NCI-H1105 (cell line): ENCODE measurements around the gene ZNF490.
"Not testable (repeated sequence)": the region's sequence is repeated elsewhere in the genome, so short reads cannot be mapped to it uniquely, and the experiment has no call there.

Source experiments
- DNase-seq: peaks from one replicate; lab custom pipeline; 2025; lab: John Stamatoyannopoulos, UW

The ZNF490 gene

DNA sequence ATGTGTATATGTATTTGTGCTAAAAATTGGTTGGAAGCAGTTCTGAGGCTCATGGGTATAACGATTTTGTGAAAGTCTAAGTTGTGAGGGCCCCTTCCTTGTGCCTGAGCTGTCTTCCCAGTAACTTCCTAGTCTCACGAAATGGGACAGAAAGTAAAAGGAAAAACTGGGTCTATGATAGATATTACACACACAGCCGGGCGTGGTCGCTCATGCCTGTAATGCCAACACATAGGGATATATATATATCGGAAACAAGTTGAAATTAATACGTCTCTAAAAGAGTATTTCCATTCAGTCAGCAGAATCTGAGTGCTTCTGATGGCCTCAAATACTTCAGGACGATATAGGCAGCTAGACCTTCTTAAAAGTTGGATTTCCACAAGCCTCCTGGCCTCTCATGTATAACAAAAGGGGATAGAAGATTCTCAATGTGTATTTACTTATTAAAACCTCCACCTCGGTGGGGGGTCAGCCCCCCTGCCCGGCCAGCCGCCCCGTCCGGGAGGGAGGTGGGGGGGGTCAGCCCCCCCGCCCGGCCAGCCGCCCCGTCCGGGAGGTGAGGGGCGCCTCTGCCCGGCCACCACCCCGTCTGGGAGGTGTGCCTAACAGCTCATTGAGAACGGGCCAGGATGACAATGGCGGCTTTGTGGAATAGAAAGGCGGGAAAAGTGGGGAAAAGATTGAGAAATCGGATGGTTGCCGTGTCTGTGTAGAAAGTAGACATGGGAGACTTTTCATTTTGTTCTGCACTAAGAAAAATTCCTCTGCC lies 10.8 kb upstream of the ZNF490 start:
- DNase-seq = not testable (repeated sequence)

- no peak for DNase-seq
These were observed 7.0 kb upstream of the ZNF490 start for GRCh38 chr19:12617646-12618045.

DNA sequence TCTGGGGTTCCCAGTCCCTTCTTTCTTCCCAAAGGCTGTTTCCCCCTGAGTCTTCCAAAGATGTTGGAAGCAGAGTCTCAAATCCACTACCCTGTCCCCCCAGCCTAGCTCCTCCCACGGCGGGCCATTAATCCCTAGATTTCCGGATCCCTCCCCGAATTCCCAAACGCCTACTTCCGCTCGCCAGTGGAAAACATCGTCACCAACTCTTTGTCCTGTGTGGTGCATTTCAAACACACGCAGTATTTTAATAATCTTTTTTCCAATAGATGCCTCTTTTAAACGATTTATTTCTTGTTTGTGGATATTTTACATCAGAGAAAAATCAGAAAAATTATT lies 717 bp upstream of the ZNF490 start:
- peak; percentile 73 for DNase-seq

DNA sequence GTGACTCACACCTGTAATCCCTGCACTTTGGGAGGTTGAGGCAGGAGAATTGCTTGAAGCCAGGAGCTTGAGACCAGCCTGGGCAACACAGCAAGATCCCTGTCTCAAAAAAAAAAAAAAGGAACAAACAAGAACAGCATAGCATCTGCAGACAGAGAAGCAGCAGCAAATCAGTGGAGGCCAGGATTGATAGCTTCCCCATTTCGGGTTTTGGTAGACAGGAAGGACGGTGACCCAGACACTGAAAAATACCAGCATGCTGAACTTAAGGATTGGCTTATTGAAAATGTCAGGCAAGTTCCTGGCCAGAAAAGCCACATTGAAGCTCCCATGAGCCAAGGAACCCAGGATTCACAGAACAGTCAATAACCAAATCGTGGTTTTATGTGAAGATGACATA lies 3.0 kb downstream of the ZNF490 start:
- DNase-seq = no peak

GRCh38 chr19:12606796-12607195 lies 3.8 kb downstream of the ZNF490 start:
- no peak for DNase-seq

GRCh38 chr19:12603714-12604113 lies 6.9 kb downstream of the ZNF490 start:
- no peak for DNase-seq

- DNase-seq = no peak
These were observed 13.0 kb downstream of the ZNF490 start for GRCh38 chr19:12597594-12597993.

DNA sequence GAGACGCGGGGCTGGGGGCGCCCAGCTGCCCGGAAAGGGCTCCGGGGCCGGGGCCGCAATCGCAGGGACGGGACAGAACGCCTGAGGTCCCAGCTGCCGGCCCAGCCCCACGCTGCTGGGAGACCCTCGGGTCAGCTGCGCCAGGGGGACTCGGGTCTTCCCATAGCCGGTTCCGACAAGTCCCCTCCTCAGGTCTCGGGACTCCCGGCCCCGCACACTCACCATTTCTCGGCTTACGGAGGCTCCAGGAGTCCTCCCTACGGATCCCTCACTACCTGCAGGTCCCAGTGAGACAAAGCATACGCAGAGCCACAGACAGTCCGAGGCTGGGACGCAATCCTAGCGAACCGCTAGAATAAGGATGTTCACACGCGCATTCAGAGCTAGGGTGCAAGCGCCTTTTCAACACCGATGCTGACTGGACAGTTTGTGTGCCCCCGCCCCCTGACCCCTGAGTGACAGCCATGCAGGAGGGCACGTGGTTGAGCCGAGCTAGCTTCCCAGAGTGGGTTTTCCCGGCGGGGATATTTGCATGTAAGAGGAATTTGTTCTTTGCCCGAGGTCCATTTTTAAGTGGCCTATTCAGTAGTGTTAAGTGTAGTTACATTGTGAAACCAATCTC lies 13.6 kb downstream of the ZNF490 start:
- no peak for DNase-seq

- DNase-seq = no peak
These were observed 14.1 kb downstream of the ZNF490 start for GRCh38 chr19:12596485-12596884.

DNA sequence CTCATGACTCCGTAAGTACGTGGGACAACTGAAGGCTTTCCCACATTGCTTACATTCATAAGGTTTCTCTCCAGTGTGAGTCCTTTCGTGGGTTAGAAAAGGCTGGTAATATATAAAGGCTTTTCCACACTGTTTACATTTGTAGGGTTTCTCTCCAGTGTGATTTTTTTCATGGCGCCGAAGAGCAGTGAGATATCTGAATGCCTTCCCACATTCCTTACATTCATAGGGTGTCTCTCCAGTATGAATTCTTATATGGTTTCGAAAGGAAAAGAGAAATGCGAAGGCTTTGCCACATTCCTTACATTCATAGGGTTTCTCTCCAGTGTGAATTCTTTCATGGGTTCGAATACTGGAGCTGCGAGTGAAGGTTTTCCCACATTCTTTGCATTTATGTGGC lies 29.5 kb downstream of the ZNF490 start:
- no peak for DNase-seq

DNA sequence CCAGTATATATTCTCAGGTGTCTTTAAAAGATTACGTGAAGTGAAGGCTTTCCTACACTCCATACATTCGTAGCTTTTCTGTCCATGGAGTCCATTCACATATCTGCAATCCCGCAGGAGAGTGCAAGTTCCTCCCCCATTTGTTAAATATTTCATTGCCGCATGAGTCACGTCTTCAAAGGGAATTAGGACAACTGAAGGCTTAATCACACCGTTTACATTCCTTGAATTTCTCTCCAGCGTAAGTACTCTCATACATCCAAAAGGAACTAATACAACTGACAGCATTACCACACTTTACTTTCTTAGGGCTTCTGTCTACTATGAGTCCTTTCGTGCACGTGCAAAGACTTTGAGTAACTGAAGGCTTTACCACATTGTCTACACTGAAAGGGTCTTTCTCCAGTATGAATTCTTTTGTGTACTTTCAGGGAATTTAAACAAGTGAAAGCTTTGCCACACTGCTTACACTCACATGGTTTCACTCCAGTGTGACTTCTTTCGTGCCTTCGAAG lies 30.4 kb downstream of the ZNF490 start:
- no peak for DNase-seq

- no peak for DNase-seq
These were observed 32.0 kb downstream of the ZNF490 start for GRCh38 chr19:12578641-12579040.

- DNase-seq = no peak
These were observed 36.6 kb downstream of the ZNF490 start for GRCh38 chr19:12574036-12574435.

DNA sequence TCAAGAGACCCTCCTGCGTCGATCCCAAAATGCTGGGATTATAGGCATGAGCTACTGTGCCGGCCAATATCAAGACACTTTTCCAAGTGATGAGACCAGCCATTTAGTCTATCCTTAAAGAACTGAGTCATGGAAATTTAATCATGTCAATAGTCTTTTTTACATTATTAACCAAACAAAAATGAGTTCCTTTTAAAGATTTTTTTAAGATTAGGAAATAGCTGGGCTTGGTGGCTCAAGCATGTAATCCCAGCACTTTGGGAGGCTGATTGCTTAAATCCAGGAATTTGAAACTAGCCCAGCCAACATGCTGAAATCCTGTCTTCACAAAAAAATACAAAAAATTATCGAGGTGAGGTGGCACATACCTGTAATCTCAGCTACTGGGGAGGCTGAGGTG lies 42.7 kb downstream of the ZNF490 start:
- DNase-seq = no peak

GRCh38 chr19:12566380-12566779 lies 44.2 kb downstream of the ZNF490 start:
- DNase-seq = not testable (repeated sequence)

GRCh38 chr19:12564016-12564664 lies 46.5 kb downstream of the ZNF490 start:
- peak; percentile 79 for DNase-seq

GRCh38 chr19:12555456-12555930 lies 55.1 kb downstream of the ZNF490 start:
- DNase-seq = no peak

DNA sequence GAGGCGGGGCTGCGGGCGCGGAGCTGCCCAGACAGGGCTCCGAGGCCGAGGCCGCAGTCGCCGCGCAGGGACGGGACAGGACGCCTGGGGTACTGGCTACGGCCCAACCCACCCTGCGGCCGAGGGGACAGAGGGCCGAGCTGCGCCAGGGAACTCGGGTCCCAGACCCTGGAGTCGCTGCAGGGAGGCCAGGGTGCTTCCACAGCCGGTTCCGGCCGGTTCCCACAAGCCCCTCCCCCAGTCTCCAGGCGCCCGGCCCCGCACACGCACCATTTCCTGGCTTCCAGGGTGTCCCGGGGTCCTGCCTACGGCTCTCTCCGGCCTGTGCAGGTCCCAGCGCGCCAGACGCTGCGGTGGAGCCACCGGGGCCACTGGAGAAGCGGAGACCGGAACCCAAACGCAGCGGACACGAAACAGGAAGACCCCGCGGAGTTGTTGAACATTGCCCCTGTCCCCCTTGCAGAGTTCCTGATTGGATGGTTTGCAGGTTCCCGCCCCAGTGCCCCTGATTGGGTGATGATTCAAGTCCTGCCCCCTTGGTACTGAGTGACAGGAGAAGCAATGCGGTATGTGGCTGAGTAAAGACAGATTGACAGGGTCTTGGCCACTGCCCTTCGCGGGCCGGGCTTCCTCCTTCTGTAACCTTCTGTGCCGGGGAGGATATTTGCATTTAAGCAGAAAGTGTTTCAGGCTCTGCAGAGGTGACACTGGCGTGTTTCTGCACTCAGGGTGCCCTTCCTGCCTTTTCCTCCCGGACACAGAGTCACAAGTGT lies 59.4 kb downstream of the ZNF490 start, which contains the start of gene ZNF564:
ZNF564 (minus strand) TSS at position 423 of the 773 bp plus-strand sequence; CDS start at position 273, 150 bp downstream.
- peak; percentile 98 for DNase-seq

- no peak for DNase-seq
These were observed 63.7 kb downstream of the ZNF490 start for GRCh38 chr19:12546903-12547302.

GRCh38 chr19:12546068-12546467 lies 64.5 kb downstream of the ZNF490 start:
- DNase-seq = no peak

DNA sequence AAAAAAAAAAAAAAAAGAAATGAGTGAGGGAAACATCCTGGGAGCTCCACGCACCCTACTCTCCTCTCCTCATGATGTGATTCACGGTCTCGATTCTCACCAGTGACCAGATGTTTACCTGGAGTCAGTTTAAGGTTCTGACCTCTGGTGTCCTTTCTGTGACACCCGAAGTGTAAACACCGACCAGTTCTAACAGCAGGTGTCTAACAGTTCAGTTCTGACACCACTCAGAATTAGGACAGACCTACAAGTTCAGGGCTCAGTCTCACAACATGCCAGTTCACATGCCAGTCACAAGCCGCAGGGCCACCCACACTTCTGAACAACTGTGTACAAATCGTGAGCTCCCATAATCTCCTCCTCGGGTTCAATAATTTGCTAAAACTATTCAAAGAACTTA lies 65.3 kb downstream of the ZNF490 start:
- DNase-seq = no peak

DNA sequence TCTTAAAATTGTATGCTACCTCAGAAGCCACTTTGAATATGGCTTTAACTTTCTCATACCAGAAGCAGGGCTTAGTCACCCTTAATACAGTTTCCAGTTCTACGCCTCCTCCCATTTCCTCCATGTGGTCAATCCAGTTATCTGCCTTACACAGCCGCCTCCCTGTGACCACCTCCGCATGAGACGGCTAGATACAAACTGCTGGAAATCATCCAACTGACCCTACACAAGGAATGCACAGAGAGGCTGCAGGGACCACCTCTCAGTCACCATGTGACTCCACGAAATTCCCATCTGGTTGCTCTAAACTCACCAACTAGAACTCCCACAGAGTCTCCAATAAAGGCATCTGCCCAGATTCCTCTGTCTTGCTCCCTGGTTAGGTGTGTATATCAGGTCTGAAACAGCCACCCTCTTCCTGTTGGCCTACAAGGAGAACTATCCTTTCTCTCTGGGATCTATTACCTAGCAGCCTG lies 66.2 kb downstream of the ZNF490 start:
- no peak for DNase-seq
